ENCODE results near the gene CD58. TPM values are rescaled to one million over a fixed set of nuclear protein-coding genes. Genes with fewer than 3 reads are reported as not detected.

CD58 gene
- total and polyA plus RNA-seq, 9 of the 15 experiments (the other 6 are each of a cell fraction or from before 2014, with no cell fraction given), result 18.1 to 113 (median 37.4) TPM

DNA sequence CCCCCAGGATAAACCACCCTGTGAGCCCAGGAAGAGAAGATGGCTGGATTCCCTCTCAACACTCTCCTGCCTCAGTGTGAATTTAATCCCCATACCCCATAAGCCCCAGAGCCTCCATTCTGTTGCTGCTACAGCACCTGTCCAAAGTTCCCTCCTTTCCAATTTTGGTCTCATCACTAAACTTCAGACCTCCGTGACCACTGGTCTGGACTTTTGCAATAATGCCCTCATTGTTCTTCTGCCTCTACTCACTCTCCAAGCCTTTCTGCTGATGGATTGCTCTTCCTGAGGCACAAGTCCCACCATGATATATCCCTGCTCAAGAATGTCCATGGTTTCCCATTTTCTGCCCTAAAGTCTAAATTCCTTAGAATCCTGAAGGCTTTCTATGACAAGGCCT lies 83.2 kb downstream of the CD58 start (continued):
- TF ChIP-seq, protein P1, sequence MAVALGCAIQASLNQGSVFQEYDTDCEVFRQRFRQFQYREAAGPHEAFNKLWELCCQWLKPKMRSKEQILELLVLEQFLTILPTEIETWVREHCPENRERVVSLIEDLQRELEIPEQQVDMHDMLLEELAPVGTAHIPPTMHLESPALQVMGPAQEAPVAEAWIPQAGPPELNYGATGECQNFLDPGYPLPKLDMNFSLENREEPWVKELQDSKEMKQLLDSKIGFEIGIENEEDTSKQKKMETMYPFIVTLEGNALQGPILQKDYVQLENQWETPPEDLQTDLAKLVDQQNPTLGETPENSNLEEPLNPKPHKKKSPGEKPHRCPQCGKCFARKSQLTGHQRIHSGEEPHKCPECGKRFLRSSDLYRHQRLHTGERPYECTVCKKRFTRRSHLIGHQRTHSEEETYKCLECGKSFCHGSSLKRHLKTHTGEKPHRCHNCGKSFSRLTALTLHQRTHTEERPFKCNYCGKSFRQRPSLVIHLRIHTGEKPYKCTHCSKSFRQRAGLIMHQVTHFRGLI (CRISPR knock-in tag; IDR thresholded peaks at IDR 0.05), result no peak
- TF ChIP-seq RFX5 (IDR thresholded peaks at IDR 0.05; ENCODE audit: low read depth, low read length) (no peak), ZNF12 (CRISPR knock-in tag; IDR thresholded peaks at IDR 0.05) (no peak), TCF7 (IDR thresholded peaks at IDR 0.05; ENCODE audit: borderline replicate concordance) (no peak), KLF10 (CRISPR knock-in tag; IDR thresholded peaks at IDR 0.05) (no peak)

DNA sequence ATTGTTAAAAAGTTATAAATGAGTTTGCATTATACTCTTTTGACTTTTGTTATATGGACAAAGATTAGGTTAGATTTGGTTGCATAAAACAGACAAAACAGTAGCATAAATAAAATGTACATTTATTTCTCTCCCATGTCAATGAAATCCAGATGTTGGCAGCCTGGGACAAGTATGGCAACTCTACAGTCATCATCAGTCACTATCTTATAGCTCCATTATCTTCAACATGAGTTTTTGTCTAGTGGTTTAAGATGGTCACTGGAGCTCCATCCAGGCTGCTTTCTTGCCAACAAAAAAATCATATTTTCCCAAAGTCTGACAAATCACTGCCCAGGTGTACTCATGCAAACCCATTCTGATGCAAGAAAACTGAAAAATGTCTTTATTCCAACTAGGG lies 83.8 kb downstream of the CD58 start:
- H3K4me1 ChIP-seq (replicated peaks in 1 of 2; ENCODE audit: control insufficient read depth in 2 of 2, insufficient read depth in 2 of 2, low read length in 2 of 2), result peaks cover 16 to 17% of the 10 kb centered on the region in 2 experiments; a peak in 4 of 5 replicates
- no peak overlapping the region for H3K9ac ChIP-seq (ENCODE audit: insufficient read depth in 1 of 2, low read depth in 2 of 2, low read length in 2 of 2)
- no peak for ATAC-seq
- H3K79me2 ChIP-seq (ENCODE audit: control insufficient read depth, insufficient read depth, low read length), result no peaks in the 10 kb centered on the region
- no peaks in the 10 kb centered on the region for H3K36me3 ChIP-seq (ENCODE audit: control insufficient read depth, insufficient read depth, low read length)
- no TSS peak for BruUV-seq (replicated peaks)
- H3K27me3 ChIP-seq (ENCODE audit: control insufficient read depth in 2 of 2, insufficient read depth in 2 of 2, low read length in 2 of 2), result no peaks in the 10 kb centered on the region; a peak in 1 of 5 replicates
- intact Hi-C loops (cut with micrococcal nuclease), result loop anchor here (5.0 kb wide), 1 partner anchor 335 kb away; no protein-coding TSS in a partner anchor
- H3K9me3 ChIP-seq (replicated peaks; ENCODE audit: control insufficient read depth, insufficient read depth, low read depth, low read length), result no peaks in the 10 kb centered on the region
- H4K20me1 ChIP-seq (replicated peaks; ENCODE audit: control insufficient read depth, insufficient read depth, low read length), result no peaks in the 10 kb centered on the region
- no peak overlapping the region for H3K4me3 ChIP-seq
- H2AFZ ChIP-seq (ENCODE audit: low read depth, low read length), result no peak overlapping the region
- no peaks in the 10 kb centered on the region for H3K9me1 ChIP-seq (ENCODE audit: control insufficient read depth, insufficient read depth, low read length)
- no peak overlapping the region for H3K27ac ChIP-seq (ENCODE audit: extremely low read depth, low read depth, low read length)
- ChIA-PET CTCF (ENCODE audit: low intra/inter-chr PET ratio) (interaction anchor here (1.2 to 4.6 kb wide), 3 partner anchors 9 to 348 kb away, joined by 3 to 74 read pairs (median 3); no protein-coding TSS in a partner anchor), POLR2A (interaction anchor here (0.6 to 1.5 kb wide), 4 partner anchors 17 to 461 kb away, joined by 3 to 4 read pairs (median 4); no protein-coding TSS in a partner anchor)
- in situ Hi-C loops (cut with MboI), result no loop called here
- no peak for DNase-seq (ENCODE audit: extremely low read depth in 1 of 4, low spot score in 3 of 4)
- H3K4me2 ChIP-seq (ENCODE audit: insufficient read depth, low read length), result no peak overlapping the region
- no peak for FAIRE-seq
- TF ChIP-seq MED1 (CRISPR knock-in tag; IDR thresholded peaks at IDR 0.05; ENCODE audit: borderline replicate concordance), result no peak
- TF ChIP-seq, protein P2, sequence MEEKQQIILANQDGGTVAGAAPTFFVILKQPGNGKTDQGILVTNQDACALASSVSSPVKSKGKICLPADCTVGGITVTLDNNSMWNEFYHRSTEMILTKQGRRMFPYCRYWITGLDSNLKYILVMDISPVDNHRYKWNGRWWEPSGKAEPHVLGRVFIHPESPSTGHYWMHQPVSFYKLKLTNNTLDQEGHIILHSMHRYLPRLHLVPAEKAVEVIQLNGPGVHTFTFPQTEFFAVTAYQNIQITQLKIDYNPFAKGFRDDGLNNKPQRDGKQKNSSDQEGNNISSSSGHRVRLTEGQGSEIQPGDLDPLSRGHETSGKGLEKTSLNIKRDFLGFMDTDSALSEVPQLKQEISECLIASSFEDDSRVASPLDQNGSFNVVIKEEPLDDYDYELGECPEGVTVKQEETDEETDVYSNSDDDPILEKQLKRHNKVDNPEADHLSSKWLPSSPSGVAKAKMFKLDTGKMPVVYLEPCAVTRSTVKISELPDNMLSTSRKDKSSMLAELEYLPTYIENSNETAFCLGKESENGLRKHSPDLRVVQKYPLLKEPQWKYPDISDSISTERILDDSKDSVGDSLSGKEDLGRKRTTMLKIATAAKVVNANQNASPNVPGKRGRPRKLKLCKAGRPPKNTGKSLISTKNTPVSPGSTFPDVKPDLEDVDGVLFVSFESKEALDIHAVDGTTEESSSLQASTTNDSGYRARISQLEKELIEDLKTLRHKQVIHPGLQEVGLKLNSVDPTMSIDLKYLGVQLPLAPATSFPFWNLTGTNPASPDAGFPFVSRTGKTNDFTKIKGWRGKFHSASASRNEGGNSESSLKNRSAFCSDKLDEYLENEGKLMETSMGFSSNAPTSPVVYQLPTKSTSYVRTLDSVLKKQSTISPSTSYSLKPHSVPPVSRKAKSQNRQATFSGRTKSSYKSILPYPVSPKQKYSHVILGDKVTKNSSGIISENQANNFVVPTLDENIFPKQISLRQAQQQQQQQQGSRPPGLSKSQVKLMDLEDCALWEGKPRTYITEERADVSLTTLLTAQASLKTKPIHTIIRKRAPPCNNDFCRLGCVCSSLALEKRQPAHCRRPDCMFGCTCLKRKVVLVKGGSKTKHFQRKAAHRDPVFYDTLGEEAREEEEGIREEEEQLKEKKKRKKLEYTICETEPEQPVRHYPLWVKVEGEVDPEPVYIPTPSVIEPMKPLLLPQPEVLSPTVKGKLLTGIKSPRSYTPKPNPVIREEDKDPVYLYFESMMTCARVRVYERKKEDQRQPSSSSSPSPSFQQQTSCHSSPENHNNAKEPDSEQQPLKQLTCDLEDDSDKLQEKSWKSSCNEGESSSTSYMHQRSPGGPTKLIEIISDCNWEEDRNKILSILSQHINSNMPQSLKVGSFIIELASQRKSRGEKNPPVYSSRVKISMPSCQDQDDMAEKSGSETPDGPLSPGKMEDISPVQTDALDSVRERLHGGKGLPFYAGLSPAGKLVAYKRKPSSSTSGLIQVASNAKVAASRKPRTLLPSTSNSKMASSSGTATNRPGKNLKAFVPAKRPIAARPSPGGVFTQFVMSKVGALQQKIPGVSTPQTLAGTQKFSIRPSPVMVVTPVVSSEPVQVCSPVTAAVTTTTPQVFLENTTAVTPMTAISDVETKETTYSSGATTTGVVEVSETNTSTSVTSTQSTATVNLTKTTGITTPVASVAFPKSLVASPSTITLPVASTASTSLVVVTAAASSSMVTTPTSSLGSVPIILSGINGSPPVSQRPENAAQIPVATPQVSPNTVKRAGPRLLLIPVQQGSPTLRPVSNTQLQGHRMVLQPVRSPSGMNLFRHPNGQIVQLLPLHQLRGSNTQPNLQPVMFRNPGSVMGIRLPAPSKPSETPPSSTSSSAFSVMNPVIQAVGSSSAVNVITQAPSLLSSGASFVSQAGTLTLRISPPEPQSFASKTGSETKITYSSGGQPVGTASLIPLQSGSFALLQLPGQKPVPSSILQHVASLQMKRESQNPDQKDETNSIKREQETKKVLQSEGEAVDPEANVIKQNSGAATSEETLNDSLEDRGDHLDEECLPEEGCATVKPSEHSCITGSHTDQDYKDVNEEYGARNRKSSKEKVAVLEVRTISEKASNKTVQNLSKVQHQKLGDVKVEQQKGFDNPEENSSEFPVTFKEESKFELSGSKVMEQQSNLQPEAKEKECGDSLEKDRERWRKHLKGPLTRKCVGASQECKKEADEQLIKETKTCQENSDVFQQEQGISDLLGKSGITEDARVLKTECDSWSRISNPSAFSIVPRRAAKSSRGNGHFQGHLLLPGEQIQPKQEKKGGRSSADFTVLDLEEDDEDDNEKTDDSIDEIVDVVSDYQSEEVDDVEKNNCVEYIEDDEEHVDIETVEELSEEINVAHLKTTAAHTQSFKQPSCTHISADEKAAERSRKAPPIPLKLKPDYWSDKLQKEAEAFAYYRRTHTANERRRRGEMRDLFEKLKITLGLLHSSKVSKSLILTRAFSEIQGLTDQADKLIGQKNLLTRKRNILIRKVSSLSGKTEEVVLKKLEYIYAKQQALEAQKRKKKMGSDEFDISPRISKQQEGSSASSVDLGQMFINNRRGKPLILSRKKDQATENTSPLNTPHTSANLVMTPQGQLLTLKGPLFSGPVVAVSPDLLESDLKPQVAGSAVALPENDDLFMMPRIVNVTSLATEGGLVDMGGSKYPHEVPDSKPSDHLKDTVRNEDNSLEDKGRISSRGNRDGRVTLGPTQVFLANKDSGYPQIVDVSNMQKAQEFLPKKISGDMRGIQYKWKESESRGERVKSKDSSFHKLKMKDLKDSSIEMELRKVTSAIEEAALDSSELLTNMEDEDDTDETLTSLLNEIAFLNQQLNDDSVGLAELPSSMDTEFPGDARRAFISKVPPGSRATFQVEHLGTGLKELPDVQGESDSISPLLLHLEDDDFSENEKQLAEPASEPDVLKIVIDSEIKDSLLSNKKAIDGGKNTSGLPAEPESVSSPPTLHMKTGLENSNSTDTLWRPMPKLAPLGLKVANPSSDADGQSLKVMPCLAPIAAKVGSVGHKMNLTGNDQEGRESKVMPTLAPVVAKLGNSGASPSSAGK (IDR thresholded peaks at IDR 0.05), result no peak
